T-helper 1 cell treated with Interleukin-12 subunit alpha and Interleukin-12 subunit beta and Interleukin-4 antibody, amounts not matched to agents 30 ng/mL and 1 ng/mL, for 36 hours (primary cell): ENCODE measurements around the gene MZF1. TPM values are rescaled to one million over a fixed set of nuclear protein-coding genes. Genes with fewer than 3 reads are reported as not detected.

ENCODE experiments used
- intact Hi-C: fragments of 100-400 bp; cut with micrococcal nuclease; formaldehyde crosslinking; loops from one replicate; pipeline ENCODE4 v1.15.1; 2024
- total RNA-seq: library from RNA; stranded (reverse); gene quantifications from 2 replicates; pipeline ENCODE4 v1.2.3, GENCODE V29; 2022

Gene MZF1
- total RNA-seq, 1 donor from 2014 or later = 27.5 TPM

DNA sequence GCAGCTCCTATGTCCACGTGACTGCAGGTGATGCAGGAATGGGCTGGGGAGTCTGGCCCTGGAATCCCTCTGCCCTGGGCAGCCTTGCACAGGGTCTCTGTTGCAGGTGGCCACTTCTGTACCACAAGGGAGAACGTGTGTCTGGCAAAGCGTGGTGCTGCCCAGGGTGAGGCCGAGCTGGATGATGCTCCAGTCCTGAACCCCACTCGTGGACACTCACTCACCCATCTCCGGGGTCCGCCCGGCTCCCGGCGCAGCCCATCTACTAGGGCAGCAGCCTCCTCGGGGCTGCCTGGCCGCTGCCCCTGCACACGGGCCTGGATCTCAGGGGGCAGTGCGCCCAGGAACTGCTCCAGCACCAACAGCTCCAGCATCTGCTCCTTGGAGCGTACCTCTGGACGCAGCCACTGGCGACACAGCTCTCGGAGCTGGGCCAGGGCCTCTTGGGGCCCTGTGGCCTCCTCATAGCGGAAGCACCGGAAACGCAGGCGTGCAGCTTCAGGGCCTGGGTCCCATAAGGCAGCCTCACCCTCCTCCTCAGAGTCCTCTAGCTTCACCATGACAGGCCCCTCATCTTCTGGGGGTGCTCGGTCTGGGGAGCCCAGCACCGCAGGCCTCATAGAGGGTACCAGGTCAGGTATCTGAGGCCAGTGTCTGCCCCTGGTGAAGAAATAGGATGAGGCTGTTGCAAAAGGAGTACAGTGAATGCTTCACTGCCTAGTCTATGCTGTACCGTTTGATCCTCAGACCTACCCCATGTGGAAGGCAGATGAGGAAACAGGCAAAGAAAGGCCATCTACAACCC lies 2.2 kb downstream of the MZF1 start:
- intact Hi-C loops = no loop called here

- intact Hi-C loops = no loop called here
Observed at GRCh38 chr19:58569943-58570670, 3.0 kb downstream of the MZF1 start.

- intact Hi-C loops = no loop called here
Observed at GRCh38 chr19:58569191-58569942, 3.8 kb downstream of the MZF1 start.

- intact Hi-C loops = no loop called here
Observed at GRCh38 chr19:58568453-58569130, 4.5 kb downstream of the MZF1 start.

DNA sequence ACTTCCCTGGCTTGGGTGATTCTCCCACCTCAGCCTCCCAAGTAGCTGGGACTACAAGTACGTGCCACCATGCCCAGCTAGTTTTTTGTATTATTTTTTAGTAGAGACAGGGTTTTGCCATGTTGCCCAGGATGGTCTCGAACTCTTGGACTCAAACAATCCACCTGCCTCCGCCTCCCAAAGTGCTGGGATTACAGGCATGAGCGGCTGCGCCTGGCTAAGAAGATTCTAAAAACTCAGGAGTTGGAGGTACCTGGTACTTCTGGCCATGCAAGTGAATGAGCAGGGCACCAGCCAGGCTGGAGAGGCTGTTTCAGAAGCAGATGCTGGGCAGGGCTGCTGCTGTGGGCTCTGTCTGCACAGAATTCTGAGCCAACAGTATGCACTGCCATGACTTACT lies 6.1 kb downstream of the MZF1 start:
- intact Hi-C loops = no loop called here

- intact Hi-C loops = no loop called here
Observed at GRCh38 chr19:58563823-58564222, 9.3 kb downstream of the MZF1 start.

- intact Hi-C loops = no loop called here
Observed at GRCh38 chr19:58563034-58563573, 10.0 kb downstream of the MZF1 start.

- intact Hi-C loops = no loop called here
Observed at GRCh38 chr19:58562122-58563033, 10.8 kb downstream of the MZF1 start.

- intact Hi-C loops = no loop called here
Observed at GRCh38 chr19:58561373-58562121, 11.6 kb downstream of the MZF1 start.

DNA sequence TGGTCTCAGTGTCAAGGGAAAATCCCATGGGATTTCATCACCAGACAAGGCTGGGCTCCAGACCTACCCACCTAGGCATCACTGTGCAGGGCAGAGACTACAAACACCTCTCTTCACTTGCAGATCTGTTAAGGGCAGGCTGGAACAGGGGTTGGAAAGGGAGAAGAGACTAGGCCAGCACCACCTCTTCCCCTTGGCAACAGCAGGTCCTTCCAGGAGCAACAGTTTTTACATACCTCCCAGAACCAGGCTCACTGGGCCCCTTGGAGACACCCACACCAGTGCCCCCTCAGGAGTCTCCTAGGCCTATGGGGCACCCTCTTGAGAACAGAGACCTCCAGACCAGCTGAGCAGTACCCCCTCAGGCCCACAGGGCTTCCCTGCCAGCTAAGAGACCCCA lies 12.2 kb downstream of the MZF1 start:
- intact Hi-C loops = no loop called here

GRCh38 chr19:58560007-58560887 lies 12.9 kb downstream of the MZF1 start:
- intact Hi-C loops = no loop called here

DNA sequence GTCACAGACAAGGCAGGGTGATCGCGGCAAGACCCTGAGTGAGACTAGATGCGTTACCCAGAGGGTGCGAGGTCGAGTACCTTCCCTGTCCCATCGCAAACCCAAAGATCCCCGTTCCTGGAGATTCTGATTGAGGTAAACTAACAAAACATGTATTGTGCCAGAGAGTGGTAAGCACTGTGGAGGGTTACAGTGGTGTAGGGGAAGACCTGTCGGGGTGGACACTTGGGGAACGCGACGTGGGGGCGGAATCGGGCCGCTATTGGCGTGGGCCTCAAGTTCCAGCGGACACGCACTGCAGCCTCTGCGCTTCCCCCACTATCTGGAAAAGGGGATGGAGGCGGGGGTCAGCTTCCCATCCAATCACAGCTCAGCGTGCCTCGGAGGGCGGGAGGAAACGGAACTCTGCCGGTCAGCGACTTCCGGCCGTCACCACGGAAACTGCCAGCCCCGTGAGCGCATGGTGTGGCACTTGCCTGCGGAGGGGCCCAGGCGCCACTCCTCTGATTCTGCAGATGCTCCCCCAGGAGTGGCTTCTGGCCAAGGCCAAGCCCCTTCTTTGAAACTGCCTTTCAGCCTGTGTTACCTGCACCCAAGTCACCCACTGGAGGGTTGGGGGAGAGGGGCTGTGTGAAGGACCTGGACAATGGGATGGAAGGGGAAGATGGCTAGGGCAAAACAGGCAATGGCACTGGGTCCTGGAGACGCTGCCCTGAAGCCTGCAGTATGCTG lies 13.7 kb downstream of the MZF1 start:
- intact Hi-C loops = loop anchor here (1.0 kb wide), 3 partner anchors 14 to 84 kb away; partner anchors contain the start of genes MZF1 and ZBTB45

- intact Hi-C loops = loop anchor here (1.0 kb wide), 4 partner anchors 15 to 157 kb away; partner anchors contain the start of genes MZF1 and ZBTB45
Observed at GRCh38 chr19:58558623-58559274, 14.4 kb downstream of the MZF1 start.

- intact Hi-C loops = loop anchor here (1.0 kb wide), 1 partner anchor 157 kb away; no protein-coding TSS in a partner anchor
Observed at GRCh38 chr19:58558066-58558622, 15.0 kb downstream of the MZF1 start, which contains the start of gene UBE2M. Gene UBE2M (minus strand): TSS chr19:58558611. CDS start chr19:58558381, 230 bp downstream.

GRCh38 chr19:58557221-58558065 lies 15.7 kb downstream of the MZF1 start:
- intact Hi-C loops = loop anchor here (1.0 kb wide), 1 partner anchor 156 kb away; no protein-coding TSS in a partner anchor
